Measurements from ENCODE around the gene FBRS. TPM values are rescaled to one million over a fixed set of nuclear protein-coding genes. Genes with fewer than 3 reads are reported as not detected.
"Not testable (repeated sequence)": the region's sequence is repeated elsewhere in the genome, so short reads cannot be mapped to it uniquely, and the experiment has no call there.

FBRS gene
- polyA plus RNA-seq, 3 donors, result 69.5 to 85.7 (median 76.5) TPM

- DNase-seq, result no peak
These were observed 4.2 kb downstream of the FBRS start for GRCh38 chr16:30662449-30662848.

GRCh38 chr16:30663038-30663437 is 4.8 kb downstream of the FBRS start:
- no peak for DNase-seq

GRCh38 chr16:30663820-30664219 is 5.6 kb downstream of the FBRS start:
- no peak for DNase-seq

- DNase-seq, result no peak
These were observed 6.4 kb downstream of the FBRS start for GRCh38 chr16:30664616-30665109.

- no peak for DNase-seq
These were observed 7.1 kb downstream of the FBRS start for GRCh38 chr16:30665155-30665829.

DNA sequence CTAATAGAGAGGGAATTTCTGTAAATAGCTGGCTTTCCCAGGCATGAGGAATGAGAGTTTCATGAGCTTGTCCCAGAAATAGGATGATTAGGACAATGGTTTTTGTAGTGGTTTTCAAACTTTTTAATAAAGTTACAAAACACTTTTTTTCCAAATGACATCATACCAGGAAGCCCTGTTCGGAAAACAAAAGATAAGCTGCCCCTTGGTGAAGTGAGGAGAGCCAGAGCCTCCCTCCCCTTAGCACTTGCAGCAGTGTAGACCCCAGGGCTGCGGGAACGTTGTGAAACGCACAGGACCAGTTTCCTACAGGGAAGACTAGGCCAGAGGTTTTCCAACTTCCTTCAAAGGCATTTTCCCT is 7.6 kb downstream of the FBRS start:
- DNase-seq, result no peak

DNA sequence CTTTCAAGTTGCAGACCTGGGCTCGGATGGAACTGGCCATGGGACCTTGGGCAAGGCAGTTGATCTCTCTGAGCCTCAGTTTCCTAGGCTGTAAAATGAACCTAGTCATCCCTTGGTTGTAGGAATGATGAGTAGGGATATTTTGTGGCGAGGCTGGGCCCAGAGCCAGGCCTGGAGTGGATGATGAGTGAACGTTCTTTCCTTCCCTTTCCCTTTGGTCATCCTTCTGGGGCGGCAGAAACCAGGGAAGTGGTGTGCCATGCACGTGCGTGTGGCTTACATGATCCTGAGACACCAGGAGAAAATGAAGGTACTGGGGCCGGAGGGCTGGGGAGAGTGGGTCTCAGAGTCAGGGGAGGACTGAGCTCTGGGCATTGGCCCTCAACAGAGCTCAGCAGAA is 8.4 kb downstream of the FBRS start:
- no peak for DNase-seq

GRCh38 chr16:30667361-30667905 is 9.2 kb downstream of the FBRS start:
- DNase-seq, result no peak

GRCh38 chr16:30668393-30668792 is 10.2 kb downstream of the FBRS start:
- no peak for DNase-seq

DNA sequence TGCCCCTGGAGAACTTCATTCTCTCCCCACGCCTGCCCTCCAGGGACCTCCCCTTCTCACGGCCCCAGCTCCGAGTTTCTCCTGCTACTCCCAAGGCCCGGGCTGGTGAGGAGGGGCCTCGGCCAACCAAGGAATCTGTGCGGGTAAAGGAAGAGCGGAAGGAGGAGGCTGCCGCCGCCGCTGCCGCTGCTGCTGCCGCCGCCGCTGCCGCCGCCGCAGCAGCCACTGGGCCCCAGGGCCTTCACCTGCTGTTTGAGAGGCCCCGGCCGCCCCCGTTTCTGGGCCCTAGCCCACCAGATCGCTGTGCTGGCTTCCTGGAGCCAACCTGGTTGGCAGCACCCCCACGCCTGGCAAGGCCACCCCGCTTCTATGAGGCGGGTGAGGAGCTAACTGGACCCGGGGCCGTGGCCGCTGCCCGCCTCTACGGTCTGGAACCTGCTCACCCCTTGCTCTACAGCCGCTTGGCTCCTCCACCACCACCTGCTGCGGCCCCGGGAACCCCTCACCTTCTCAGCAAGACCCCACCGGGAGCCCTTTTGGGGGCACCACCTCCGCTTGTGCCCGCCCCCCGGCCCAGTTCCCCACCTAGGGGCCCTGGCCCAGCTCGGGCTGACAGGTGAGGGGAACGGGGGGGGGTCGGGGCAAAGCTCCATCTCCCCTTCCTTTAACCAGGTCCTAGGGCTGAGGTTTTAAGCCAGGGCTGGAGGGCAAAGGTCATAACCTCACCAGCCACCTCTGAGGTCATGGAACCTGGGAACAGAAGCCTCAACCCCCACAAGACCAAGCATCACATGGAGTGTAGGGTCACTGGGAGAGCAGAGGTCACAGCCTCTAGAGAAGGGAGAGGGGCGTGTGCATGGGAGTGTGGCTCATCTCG is 11.0 kb downstream of the FBRS start:
- no peak for DNase-seq

- no peak for DNase-seq
These were observed 11.9 kb downstream of the FBRS start for GRCh38 chr16:30669903-30670824.

DNA sequence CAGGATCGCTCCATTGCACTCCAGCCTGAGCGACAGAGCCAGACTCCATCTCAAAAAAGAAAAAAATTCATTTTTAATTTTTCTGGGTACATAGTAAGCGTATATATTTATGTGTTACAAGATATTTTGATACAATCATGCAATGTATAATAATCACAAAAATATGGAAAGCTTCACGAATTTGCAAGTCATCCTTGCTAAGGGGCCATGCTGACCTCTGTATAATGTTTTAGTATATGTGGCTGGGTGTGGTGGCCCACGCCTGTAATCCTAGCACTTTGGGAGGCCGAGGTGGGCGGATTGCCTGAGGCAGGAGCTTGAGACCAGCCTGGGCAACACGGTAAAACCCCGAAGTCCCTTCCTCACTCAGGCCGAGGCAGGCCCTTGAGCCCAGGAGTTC is 16.9 kb downstream of the FBRS start:
- DNase-seq, result no peak

DNA sequence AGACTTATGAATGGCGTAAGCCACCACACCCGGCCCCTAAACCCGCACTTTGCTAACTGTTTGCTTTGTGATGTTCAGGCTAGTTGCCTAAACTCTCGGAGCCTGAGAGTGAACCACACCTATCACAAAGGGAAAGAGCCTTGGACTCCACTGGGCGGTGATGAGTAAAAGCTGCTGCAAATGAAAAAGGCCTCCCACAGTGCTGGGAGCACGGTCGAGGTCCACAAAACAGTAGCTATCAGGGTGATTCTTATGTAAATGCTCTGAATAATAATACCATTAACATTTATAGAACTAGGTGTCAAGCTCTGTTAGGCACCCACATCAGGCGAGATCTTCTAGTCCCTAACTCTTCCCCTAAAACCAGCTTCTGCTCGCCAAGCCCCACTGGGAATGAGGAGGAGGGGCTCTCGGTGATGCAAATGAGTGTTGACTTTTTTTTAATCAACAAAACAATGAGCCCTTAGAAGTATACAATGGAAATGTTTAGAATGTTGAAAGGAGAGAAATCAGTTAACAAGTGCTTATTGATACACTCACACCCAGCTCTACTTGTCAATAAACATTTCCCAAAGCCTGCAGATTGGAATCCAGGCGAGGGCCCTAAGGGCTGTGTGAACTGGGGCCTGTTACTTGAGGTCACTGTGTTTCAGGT is 19.8 kb downstream of the FBRS start:
- DNase-seq, result no peak

GRCh38 chr16:30678586-30678970 is 20.3 kb downstream of the FBRS start:
- no peak for DNase-seq

DNA sequence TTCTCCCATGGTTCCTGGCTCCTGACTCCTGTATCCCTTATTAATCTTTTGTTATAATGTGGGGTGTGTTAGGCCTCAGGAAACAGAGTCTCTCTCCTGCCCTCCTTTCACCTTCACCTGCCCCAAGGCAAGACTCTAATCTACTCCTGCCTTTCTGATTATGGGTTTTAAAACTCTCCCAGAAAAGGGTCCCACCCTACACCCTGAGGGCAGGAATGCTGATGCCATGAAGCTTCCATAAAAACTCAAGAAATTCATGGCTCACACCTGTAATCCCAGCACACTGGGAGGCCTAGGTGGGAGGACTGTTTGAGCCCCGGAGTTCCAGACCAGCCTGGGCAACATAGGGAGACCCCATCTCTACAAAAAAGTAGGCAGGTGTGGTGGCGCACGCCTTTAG is 22.1 kb downstream of the FBRS start:
- no peak for DNase-seq

GRCh38 chr16:30688701-30689100 is 30.5 kb downstream of the FBRS start:
- DNase-seq, result no peak

DNA sequence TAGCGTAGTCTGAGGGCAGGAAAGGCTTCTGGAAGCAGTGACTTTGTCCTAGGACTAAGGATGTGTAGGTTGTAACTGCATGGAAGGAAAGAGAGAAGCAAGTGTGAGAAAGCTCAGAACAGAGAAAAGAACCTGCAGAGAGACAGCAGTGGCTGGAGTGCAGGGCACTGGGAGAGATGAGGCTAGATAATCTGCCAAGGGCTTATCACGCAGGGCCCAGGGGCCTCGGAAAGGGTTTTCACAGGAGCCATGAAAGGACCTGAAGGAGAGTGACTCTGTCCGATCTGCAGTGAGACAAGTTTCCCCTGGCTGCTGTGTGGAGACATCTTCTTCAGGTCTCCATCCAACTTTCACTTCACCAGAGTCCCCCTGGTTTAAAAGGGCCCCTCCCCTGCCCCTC is 33.7 kb downstream of the FBRS start:
- no peak for DNase-seq

DNA sequence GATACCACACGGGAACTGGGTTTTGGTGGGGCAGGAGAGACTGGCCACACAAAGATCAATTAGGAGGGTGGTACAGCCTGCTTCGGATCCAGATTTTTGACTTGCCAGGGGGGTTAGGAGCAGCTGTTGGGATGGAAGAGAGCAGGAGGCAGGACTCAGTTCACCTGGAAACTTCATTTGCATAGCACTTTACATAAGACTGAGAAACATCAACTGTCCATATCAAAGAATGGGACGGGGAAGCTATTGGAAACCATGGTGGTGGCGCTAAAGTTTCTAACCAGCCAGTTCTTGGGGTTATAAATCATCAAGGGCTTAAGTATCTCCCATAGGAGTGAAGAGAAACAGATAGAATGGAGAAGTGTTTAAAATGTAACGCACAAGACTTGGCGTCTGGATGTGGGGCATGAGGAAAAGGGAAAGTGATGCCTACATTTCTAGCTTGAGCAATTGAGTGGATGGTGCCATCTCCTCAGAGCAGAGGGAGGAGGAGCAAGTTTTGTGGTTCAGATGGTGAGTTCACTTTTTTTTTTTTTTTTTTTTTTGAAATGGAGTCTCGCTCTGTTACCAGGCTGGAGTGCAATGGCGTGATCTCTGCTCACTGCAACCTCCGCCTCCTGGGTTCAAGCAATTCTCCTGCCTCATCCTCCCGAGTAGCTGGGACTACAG is 34.3 kb downstream of the FBRS start:
- DNase-seq, result no peak

- DNase-seq, result no peak
These were observed 36.9 kb downstream of the FBRS start for GRCh38 chr16:30694926-30695693.

DNA sequence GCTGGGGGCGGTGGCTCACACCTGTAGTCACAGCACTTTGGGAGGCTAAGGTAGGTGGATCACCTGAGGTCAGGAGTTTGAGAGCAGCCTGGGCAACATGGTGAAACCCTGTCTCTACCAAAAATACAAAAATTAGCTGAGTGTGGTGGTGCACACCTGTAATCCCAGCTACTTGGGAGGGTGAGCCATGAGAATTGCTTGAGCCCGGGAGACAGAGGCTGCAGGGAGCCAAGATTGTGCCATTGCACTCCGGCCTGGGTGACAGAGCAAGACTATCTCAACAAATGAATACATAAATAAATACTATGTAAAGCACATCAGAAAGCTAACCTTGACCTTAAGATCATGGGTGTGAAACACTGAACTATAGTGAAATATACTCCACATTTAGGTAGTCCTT is 38.4 kb downstream of the FBRS start:
- not testable (repeated sequence) for DNase-seq
